ENCODE data around the gene AKNA.

GRCh38 chr9:114343471-114344187 lies 44.2 kb downstream of the AKNA start:
- TF ChIP-seq CTCF (IDR thresholded peaks at IDR 0.05) (no peak), POLR2A (IDR thresholded peaks at IDR 0.05) (no peak)
